HCT116 (cell line): Measurements from ENCODE around the gene NR2C2. TPM values are rescaled to one million over a fixed set of nuclear protein-coding genes. Genes with fewer than 3 reads are reported as not detected.

Experiments
- ATAC-seq: fragments of 200-7000 bp; cut with Tn5 transposase; 2 replicates; pipeline ENCODE4 v1.9.1; 2020; ENCODE audit warnings: mild to moderate bottlenecking, moderate library complexity
- BruUV-seq: library from RNA; stranded (reverse); fragments of 400-500 nt; replicated peaks from 2 replicates; lab custom pipeline; 2021; lab: Mats Ljungman, UMichigan
- CTCF ChIA-PET: fragments of 300-600 bp; sonication (Branson Sonifier 250); formaldehyde crosslinking; loops from one replicate; lab custom pipeline; 2021; ENCODE audit warnings: antibody characterized with exemption; lab: Charles Lee
- POLR2A ChIA-PET: fragments of 300-600, 350-600 bp; sonication (Branson Sonifier 250); formaldehyde crosslinking; loops from one replicate; lab custom pipeline; 2021; ENCODE audit warnings: antibody characterized with exemption; lab: Charles Lee
- RAD21 ChIA-PET, 2 experiments: fragments of 300-600 bp; sonication (Branson Sonifier 250); formaldehyde crosslinking; loops; one replicate each; lab custom pipeline; 2023; ENCODE audit warnings: low total read pairs in 2 of 2; ENCODE audit not compliant: uncharacterized antibody in 2 of 2, unreplicated experiment in 2 of 2, low non-redundant PET in 1 of 2; lab: Charles Lee
- DNase-seq: peaks from one replicate; pipeline ENCODE4 v3.0.0-alpha.2; 2010; ENCODE audit warnings: low read depth, low spot score
- H2AFZ ChIP-seq: fragments of 200-600 bp; shearing (Covaris generic), sonication (generic); 2 replicates; pipeline ENCODE4 v1.6.1; 2017; ENCODE audit warnings: low read depth, mixed run types, mixed read lengths, antibody characterized with exemption, low read length; ENCODE audit not compliant: poor library complexity, severe bottlenecking
- H3K27ac ChIP-seq: 2 replicates; pipeline ENCODE4 v1.5.1; 2012; ENCODE audit warnings: low read depth, low read length
- H3K27me3 ChIP-seq: fragments of 200-600 bp; sonication (generic); 2 replicates; pipeline ENCODE4 v1.6.1; 2016; ENCODE audit warnings: mixed run types, low read length, mixed read lengths; ENCODE audit not compliant: insufficient read depth
- H3K36me3 ChIP-seq, 2 experiments: fragments of 200-500 bp in 1 of 2; fragments of 200-600 bp in 1 of 2; sonication (Bioruptor generic) in 1 of 2; sonication (generic) in 1 of 2; 2 replicates each; pipeline versions ENCODE4 v1.5.1 to v1.6.1; 2014 to 2016; ENCODE audit warnings: low read length in 2 of 2, inconsistent platforms in 1 of 2, mixed read lengths in 1 of 2, mixed run types in 1 of 2; ENCODE audit not compliant: insufficient read depth in 2 of 2, control insufficient read depth in 1 of 2
- H3K4me1 ChIP-seq, 2 experiments: fragments of 200-600 bp in 1 of 2; sonication (generic) in 1 of 2; 2 replicates each; pipeline versions ENCODE4 v1.5.1 to v1.6.1; 2012 to 2017; ENCODE audit warnings: low read length in 2 of 2, inconsistent platforms in 1 of 2, mild to moderate bottlenecking in 1 of 2, mixed read lengths in 1 of 2, mixed run types in 1 of 2, moderate library complexity in 1 of 2; ENCODE audit not compliant: insufficient read depth in 2 of 2, control insufficient read depth in 1 of 2
- H3K4me2 ChIP-seq: fragments of 200-600 bp; sonication (generic); 2 replicates; pipeline ENCODE4 v1.6.1; 2017; ENCODE audit warnings: mixed run types, low read length, mixed read lengths
- H3K4me3 ChIP-seq, 2 experiments: fragments of 200-600 bp in 1 of 2; sonication (generic) in 1 of 2; replicated peaks in 1 of 2; 2 replicates each; pipeline ENCODE4 v1.5.1; 2011 to 2016; ENCODE audit warnings: low read length in 2 of 2, control low read depth in 1 of 2, low read depth in 1 of 2, mild to moderate bottlenecking in 1 of 2, mixed read lengths in 1 of 2, mixed run types in 1 of 2
- H3K79me2 ChIP-seq: fragments of 200-600 bp; sonication (generic); 2 replicates; pipeline ENCODE4 v1.6.1; 2017; ENCODE audit warnings: mild to moderate bottlenecking, mixed run types, low read length, moderate library complexity, mixed read lengths; ENCODE audit not compliant: insufficient read depth
- H3K9ac ChIP-seq: fragments of 200-600 bp; sonication (generic); 2 replicates; pipeline ENCODE4 v1.6.1; 2016; ENCODE audit warnings: low read length, mixed read lengths
- H3K9me2 ChIP-seq: fragments of 200-600 bp; sonication (generic), shearing (Covaris generic); 2 replicates; pipeline ENCODE4 v1.6.1; 2017; ENCODE audit warnings: mixed run types, mild to moderate bottlenecking, moderate library complexity; ENCODE audit not compliant: insufficient read depth
- H3K9me3 ChIP-seq, 2 experiments: fragments of 200-500 bp in 1 of 2; fragments of 200-600 bp in 1 of 2; sonication (Bioruptor generic) in 1 of 2; sonication (generic) in 1 of 2; 2 replicates each; pipeline ENCODE4 v1.6.1; 2014 to 2017; ENCODE audit warnings: low read length in 2 of 2, mixed read lengths in 2 of 2, inconsistent platforms in 1 of 2, low read depth in 1 of 2, mild to moderate bottlenecking in 1 of 2, mixed run types in 1 of 2, moderate library complexity in 1 of 2; ENCODE audit not compliant: control insufficient read depth in 1 of 2, insufficient read depth in 1 of 2
- H4K20me1 ChIP-seq: fragments of 200-600 bp; sonication (generic), shearing (Covaris generic); 2 replicates; pipeline ENCODE4 v1.6.1; 2017; ENCODE audit warnings: mixed run types, mild to moderate bottlenecking, moderate library complexity; ENCODE audit not compliant: insufficient read depth
- CBX3 ChIP-seq: IDR thresholded peaks from 2 replicates; pipeline ENCODE4 v1.6.1; 2012; ENCODE audit warnings: low read depth
- CEBPB ChIP-seq: IDR thresholded peaks from 2 replicates; pipeline ENCODE4 v1.6.1; 2012; ENCODE audit warnings: low read depth
- ELF1 ChIP-seq: IDR thresholded peaks from 2 replicates; pipeline ENCODE4 v1.6.1; 2012; ENCODE audit warnings: low read depth, borderline replicate concordance
- FOSL1 ChIP-seq: IDR thresholded peaks from 2 replicates; pipeline ENCODE4 v1.6.1; 2012; ENCODE audit warnings: low read depth
- RAD21 ChIP-seq: IDR thresholded peaks from 2 replicates; pipeline ENCODE4 v1.6.1; 2012; ENCODE audit warnings: low read depth, mild to moderate bottlenecking
- YY1 ChIP-seq: IDR thresholded peaks from 2 replicates; pipeline ENCODE4 v1.6.1; 2011; ENCODE audit warnings: low read length, low read depth, moderate library complexity, mild to moderate bottlenecking; ENCODE audit not compliant: insufficient replicate concordance; ENCODE audit errors: extremely low read depth
- ZFX ChIP-seq: fragments of 450-650 bp; IDR thresholded peaks from 2 replicates; pipeline ENCODE4 v1.6.1; 2017
- intact Hi-C: fragments of 100-400 bp; cut with micrococcal nuclease; formaldehyde crosslinking; loops from 2 replicates; pipeline ENCODE4 v1.10.0; 2022
- total RNA-seq: library from RNA; stranded (reverse); gene quantifications from one replicate; pipeline ENCODE4 v1.2.1, GENCODE V29; 2021; ENCODE audit not compliant: unreplicated experiment
- TF ChIP-seq, protein P1 (sequence below): IDR thresholded peaks from 2 replicates; pipeline ENCODE4 v1.6.1; 2011; ENCODE audit warnings: mild to moderate bottlenecking, low read length, moderate library complexity; ENCODE audit not compliant: insufficient replicate concordance; ENCODE audit errors: extremely low read depth
- TF ChIP-seq, protein P2 (sequence below): IDR thresholded peaks from 2 replicates; pipeline ENCODE4 v1.6.1; 2012; ENCODE audit warnings: low read depth

The NR2C2 gene
- total RNA-seq, 1 experiment from 2014 or later = 45.0 TPM

DNA sequence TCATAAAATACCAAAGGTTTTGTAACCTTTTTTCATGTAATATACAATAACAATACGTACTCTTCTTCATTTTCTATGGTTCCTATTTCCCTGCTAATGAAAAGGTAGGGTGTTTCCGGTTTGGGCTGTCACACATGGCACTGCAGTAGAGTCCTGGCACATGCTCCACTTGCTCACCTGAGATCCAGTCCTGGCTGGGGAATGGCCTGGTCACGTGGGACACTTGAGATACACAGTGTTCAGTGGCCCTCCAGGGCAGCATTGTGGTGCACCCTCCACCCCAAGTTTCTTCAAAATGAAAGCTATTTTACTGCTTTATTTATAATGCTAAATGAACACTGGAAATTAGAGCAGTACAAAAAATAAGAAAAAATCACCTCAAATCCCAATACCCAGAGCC, 94.6 kb downstream of the NR2C2 start:
- H3K27me3 ChIP-seq = no peaks in the 10 kb centered on the region
- TF ChIP-seq YY1 = no peak
- TF ChIP-seq ELF1 = no peak
- no peak for TF ChIP-seq RAD21
- no peak for TF ChIP-seq FOSL1
- TF ChIP-seq ZFX = no peak
- no peak for TF ChIP-seq CBX3
- TF ChIP-seq, protein P1, sequence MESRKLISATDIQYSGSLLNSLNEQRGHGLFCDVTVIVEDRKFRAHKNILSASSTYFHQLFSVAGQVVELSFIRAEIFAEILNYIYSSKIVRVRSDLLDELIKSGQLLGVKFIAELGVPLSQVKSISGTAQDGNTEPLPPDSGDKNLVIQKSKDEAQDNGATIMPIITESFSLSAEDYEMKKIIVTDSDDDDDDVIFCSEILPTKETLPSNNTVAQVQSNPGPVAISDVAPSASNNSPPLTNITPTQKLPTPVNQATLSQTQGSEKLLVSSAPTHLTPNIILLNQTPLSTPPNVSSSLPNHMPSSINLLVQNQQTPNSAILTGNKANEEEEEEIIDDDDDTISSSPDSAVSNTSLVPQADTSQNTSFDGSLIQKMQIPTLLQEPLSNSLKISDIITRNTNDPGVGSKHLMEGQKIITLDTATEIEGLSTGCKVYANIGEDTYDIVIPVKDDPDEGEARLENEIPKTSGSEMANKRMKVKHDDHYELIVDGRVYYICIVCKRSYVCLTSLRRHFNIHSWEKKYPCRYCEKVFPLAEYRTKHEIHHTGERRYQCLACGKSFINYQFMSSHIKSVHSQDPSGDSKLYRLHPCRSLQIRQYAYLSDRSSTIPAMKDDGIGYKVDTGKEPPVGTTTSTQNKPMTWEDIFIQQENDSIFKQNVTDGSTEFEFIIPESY = no peak
- TF ChIP-seq, all 23 proteins: peak for 0
- ChIA-PET CTCF (interaction anchor here (1.1 kb wide), 1 partner anchor 10 kb away, joined by 4 read pairs; no protein-coding TSS in a partner anchor), RAD21 (no interaction called here), POLR2A (no interaction called here)
- H3K9me3 ChIP-seq = no peaks in the 10 kb centered on the region
- no peak for DNase-seq
- no peaks in the 10 kb centered on the region for H3K9me2 ChIP-seq
- peaks cover 12% of the 10 kb centered on the region; the same call in 1 of the 2 replicates for H3K79me2 ChIP-seq
- no peaks in the 10 kb centered on the region for H4K20me1 ChIP-seq
- H3K4me1 ChIP-seq = no peaks in the 10 kb centered on the region
- no peak overlapping the region for H3K4me3 ChIP-seq
- no peak overlapping the region for H3K9ac ChIP-seq
- no peak for ATAC-seq
- peaks cover 51 to 76% of the 10 kb centered on the region in 2 experiments for H3K36me3 ChIP-seq
- intact Hi-C loops = loop anchor here (5.0 kb wide), 1 partner anchor 115 kb away; no protein-coding TSS in a partner anchor
- H3K27ac ChIP-seq = no peak overlapping the region
- H2AFZ ChIP-seq = no peak overlapping the region
- no peak overlapping the region for H3K4me2 ChIP-seq
- BruUV-seq = no TSS peak

DNA sequence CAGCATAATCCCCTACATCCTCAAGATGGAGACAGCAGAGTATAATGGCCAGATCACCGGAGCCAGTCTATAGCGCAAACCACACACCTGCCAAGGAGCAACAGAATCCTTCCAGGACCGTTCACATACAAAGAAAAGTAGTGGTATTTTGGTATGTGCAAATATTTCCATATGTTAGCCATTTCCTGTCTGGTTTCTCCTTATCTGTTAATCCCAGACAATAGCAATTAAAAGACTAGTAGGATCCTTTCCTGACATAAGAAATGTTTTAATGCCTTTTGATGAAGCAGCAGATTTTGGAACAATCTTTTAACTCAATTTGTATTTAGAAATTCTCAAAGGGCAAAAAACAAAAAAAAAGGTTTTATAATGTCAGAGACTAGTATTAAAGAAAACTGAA, 95.6 kb downstream of the NR2C2 start:
- Histone ChIP-seq H2AFZ (no peak overlapping the region), H3K9me3 (no peaks in the 10 kb centered on the region), H3K27ac (no peak overlapping the region), H3K36me3 (peaks cover 54 to 80% of the 10 kb centered on the region in 2 experiments), H3K4me2 (no peak overlapping the region), H3K9ac (no peak overlapping the region), H3K27me3 (no peaks in the 10 kb centered on the region), H4K20me1 (no peaks in the 10 kb centered on the region), H3K4me3 (no peak overlapping the region), H3K79me2 (peaks cover 20% of the 10 kb centered on the region; the same call in 1 of the 2 replicates), H3K4me1 (no peaks in the 10 kb centered on the region), H3K9me2 (no peaks in the 10 kb centered on the region)
- no peak for TF ChIP-seq RAD21
- no peak for TF ChIP-seq CEBPB
- TF ChIP-seq, protein P2, sequence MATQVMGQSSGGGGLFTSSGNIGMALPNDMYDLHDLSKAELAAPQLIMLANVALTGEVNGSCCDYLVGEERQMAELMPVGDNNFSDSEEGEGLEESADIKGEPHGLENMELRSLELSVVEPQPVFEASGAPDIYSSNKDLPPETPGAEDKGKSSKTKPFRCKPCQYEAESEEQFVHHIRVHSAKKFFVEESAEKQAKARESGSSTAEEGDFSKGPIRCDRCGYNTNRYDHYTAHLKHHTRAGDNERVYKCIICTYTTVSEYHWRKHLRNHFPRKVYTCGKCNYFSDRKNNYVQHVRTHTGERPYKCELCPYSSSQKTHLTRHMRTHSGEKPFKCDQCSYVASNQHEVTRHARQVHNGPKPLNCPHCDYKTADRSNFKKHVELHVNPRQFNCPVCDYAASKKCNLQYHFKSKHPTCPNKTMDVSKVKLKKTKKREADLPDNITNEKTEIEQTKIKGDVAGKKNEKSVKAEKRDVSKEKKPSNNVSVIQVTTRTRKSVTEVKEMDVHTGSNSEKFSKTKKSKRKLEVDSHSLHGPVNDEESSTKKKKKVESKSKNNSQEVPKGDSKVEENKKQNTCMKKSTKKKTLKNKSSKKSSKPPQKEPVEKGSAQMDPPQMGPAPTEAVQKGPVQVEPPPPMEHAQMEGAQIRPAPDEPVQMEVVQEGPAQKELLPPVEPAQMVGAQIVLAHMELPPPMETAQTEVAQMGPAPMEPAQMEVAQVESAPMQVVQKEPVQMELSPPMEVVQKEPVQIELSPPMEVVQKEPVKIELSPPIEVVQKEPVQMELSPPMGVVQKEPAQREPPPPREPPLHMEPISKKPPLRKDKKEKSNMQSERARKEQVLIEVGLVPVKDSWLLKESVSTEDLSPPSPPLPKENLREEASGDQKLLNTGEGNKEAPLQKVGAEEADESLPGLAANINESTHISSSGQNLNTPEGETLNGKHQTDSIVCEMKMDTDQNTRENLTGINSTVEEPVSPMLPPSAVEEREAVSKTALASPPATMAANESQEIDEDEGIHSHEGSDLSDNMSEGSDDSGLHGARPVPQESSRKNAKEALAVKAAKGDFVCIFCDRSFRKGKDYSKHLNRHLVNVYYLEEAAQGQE = no peak
- ATAC-seq = no peak
- RAD21 ChIA-PET = no interaction called here
- POLR2A ChIA-PET = no interaction called here
- CTCF ChIA-PET = interaction anchor here (1.1 kb wide), 1 partner anchor 9 kb away, joined by 4 read pairs; no protein-coding TSS in a partner anchor
- no TSS peak for BruUV-seq
- intact Hi-C loops = loop anchor here (5.0 kb wide), 1 partner anchor 116 kb away; no protein-coding TSS in a partner anchor
- DNase-seq = no peak
